GM19452 (cell line): Measurements from ENCODE around the gene RASGRP4.

ENCODE experiments used
- ATAC-seq: cut with Tn5 transposase; IDR thresholded peaks from one replicate; pipeline ENCODE4 v1.9.1; 2021; ENCODE audit not compliant: unreplicated experiment

The RASGRP4 gene

DNA sequence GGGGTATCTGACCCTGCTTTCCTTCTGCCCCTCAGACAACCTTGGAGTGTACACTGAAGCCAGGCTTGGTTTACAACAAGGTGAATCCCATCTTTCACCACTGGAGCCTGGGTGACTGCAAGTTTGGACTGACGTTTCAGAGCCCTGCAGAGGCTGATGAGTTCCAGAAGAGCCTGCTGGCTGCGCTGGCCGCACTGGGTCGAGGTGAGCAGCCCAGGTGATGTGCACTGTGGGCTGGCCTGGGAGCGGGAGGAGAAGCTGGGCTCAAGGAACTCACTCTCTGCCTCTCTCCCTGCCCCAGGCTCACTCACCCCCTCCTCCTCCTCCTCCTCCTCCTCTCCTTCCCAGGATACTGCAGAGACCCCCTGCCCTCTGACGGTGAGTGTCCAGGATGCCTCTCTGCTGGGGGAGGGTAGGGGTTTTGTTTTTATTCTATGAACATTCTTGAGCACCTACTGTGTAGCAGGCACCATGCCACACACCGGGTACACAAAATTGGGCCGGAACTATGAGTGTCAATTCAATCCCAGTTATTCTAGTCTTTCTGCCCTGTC, 34.0 kb downstream of the RASGRP4 start:
- ATAC-seq: no peak

DNA sequence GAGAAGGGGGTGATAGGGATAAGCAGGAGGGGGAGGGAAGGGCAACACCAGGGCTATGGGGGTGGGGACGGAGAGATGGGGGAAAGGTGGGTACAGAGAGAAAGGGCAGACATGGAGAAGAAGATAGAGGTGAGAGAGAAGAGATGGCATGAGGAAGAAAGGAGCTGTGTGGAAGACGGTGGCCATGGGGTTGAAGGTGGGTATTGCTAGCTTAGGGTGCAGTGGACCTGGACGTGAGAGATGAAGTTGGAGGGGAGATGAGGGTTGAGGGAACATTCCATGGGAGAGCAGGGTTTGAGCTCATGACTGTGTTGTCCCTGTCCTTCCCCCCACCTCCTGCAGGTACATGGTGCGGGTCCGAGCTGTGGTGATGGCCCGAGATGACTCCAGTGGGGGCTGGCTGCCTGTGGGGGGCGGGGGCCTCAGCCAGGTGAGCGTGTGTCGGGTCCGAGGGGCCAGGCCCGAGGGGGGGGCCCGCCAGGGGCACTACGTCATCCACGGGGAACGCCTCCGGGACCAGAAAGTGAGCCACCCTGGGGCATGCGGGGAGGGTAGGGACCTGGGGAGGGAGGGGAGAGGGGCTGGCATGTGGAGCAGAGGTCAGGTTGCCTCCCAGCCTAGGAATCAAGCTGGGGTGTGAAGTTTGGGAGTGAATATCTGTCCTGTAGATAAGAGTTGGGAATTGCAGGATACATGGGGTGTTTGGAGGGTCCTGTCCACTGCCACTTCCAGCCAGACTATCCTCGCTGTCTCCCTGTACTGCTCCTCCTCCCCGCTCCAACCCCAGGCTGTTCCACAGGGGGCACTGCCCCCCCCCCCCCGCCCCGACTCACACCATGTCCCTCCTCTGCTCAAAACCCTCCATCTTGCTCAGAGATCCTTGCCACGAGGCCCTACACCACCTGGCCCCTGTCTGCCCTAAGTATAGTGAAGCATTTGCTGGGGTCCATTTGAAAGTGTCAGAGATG, 35.8 kb downstream of the RASGRP4 start:
- no peak for ATAC-seq

DNA sequence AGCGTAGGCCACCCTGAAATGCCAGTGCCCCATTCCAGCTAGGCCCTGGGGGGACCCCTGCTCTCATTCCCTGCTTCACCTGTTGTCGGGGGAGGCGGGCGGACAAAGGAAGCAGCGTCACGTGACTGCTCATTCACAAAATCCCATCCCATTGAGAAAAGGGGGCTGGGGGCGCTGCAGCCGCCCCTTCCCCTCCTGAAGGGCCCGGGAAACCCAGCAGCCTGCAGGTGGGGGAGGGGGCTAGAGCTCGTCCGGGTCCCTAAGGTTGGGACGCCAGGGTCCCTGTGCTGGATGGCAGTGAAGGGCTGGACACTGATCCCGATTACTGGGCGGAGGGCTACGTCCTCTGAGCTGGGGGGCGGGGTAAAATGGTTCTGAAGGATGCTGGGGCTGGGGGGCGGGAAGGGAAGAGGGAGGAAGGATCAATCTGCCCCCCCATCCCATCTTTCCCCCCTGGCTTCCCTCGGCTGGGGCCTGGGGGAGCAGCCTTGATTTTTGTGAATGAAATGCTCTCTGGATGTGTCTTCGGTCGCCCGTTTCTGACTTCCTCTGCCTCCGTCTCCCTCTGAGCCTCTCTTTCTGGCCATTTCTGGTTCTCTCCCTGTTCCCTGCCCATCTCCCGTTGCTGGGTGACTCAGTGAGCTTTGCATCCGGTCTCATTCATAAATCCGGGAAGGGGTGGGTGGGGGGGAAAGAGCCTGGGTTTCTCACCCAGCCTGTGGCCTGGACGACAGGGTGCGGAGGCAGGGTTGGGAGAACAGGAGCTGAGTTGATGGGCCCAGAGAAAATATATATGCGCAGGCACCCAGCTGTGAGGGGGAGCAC, 36.7 kb downstream of the RASGRP4 start:
- no peak for ATAC-seq

DNA sequence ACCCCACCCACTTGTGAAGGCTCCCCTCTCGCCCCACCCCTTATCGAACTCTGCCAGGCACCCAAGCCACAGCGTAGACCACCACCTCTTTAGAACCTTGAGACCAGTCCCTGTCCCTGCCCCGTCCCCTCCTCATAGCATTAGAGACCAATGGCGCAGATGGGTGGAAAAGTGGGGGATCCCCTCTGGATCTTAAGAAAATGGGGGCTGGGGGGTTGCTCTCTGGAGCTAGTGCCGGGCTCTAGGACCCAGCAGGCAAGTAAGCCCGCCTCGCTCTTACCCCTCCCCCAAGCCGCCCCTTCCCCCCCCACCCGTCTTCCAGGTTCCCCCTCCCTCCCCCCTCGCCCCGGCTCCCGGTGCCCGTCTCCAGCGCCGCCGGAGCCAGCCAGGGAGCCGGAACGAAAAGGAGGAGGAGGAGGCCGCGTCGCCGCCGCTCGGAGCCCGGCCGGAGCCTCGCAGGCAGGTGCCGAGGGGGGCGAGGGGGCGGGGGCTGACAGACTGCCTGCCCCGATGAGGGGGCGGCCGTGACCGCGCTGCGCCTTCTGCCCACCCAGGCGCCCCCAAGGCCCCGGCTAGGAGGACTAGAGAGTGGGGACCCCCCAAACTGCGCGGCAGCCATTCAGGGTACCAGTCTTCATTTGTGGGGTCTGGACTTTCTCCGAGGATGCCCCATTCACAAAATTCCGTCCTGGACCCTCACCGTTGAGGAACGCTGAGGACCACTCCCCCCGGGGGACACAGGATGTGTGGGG, 37.5 kb downstream of the RASGRP4 start, which contains the start of gene SPRED3:
Gene SPRED3, plus strand, starts transcription at position 349 of the 752 bp plus-strand sequence. CDS start 1,606 bp downstream, outside the sequence.
- no peak for ATAC-seq

DNA sequence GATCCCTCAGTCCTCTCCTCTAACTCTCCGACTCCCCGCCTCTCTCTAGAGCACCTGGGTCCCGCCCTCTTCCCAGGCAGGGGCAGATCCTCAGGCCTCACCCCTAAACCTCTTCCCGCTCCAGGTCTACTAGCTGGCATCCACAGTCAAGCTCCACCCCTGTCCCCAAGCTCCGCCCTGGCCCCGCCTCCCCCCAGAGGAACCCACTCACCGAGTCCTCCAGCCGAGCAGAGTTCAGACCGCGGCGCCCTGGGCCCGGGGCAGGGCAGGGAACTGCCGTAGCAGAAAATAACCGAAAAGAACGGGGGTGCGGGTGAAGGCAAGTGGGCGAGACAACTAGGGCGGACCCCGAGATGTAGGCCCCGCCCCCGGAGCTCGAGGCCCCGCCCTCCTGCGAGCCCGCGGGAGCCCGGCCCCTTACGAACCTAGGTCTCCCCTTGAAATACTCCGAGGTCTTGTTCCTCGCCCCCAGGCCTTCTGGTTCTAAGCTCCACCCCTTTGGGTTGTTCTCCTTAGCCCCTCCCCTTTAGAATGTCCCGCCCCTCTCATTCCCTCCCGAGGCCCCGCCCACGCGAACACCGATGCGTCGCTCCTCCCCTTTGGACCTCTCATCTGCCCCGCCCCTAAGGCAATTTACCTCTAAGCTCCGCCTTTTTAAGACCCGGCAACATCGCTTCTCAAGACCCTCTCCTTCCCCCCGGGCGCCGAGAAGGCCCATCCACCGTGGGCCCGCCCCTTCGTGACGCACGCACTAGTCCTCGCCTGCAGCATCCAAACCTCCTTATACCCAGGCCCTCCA, 38.3 kb downstream of the RASGRP4 start, which contains the start of gene GGN:
Gene GGN, minus strand, starts transcription at position 485 of the 799 bp plus-strand sequence. CDS start 773 bp downstream, outside the sequence.
- no peak for ATAC-seq

DNA sequence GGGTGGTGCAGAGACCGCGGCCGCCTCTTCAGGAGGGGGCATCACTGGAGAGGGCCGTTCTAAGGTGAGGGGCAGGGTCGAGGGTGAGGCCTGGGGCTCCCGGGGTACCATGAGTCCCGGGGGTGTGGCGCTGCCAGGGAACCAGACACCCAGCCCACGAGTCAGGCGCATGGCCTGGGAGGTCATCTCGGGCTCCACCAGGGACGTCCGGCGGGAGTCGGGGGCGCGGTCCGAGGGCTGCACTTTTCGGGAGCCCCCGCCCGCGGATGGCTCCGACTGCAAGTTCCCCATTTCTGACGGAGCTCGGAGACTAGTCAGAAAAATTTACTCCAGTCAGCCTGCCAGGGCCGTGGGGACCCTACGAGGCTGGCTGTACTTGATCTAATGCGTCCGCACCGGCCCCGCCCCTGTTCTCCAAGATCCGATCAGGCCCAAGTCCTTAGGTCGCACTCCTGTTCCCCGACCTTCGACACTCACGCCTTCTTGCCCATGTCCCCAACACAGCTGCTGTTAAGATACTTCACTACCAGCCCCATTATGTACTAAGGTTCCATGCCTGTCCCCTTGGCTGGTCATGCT, 39.0 kb downstream of the RASGRP4 start:
- no peak for ATAC-seq

DNA sequence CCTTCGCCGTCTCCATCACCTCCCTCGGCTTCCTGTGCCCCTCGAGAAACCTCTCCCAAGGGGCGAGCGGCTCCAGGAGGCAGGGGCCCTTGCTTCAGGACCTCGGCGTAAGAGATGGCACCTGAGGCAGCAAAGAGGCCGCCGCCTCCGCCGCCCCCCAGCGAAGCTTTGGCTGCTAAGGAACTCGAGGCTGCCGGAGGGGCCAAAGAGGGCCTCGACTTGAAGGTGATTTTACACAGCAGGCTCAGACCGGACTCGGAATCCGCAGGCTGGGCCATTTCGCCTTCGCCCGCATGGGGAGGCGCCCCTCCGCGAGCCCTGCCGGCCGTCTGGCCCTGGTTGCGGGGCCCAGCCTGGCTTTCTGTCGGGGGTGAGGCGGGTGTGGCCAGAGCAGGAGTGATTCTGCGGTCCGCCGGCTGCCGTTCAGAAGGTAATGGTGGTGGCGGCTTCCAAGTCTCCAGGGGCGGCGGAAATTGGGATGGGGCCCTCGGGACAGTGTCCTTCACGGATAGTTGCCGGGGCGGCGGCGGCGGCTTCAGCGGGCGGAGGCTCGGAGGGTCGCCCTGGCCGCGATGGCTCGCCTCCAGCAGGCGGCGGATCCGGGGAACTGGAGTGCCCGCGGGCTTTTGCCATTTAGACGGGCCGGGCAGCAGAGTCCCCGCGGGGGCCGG, 39.6 kb downstream of the RASGRP4 start:
- ATAC-seq: no peak

DNA sequence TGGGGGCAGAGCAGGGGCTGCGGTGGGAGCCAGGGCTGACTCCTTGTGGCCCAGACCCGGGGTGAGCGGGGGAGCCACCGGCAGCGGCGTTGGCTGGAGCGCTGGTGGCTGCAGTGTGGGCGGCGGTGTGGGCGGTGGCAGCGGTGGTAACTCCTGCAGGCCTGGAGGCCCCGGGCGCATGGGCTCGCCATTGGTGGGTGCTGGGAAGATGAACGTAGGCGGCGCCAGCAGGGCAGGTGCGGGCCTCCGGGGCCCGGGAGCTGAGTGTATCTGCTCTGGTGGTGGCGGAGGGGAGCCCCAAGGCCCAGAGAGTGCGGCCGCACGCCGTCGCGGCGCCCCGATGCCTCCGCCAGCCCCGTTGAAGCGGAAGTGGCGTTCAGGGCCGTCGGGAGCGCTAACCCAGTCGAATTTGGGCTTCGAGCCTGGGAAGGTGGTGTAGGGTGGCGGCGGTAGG, 40.2 kb downstream of the RASGRP4 start:
- no peak for ATAC-seq

DNA sequence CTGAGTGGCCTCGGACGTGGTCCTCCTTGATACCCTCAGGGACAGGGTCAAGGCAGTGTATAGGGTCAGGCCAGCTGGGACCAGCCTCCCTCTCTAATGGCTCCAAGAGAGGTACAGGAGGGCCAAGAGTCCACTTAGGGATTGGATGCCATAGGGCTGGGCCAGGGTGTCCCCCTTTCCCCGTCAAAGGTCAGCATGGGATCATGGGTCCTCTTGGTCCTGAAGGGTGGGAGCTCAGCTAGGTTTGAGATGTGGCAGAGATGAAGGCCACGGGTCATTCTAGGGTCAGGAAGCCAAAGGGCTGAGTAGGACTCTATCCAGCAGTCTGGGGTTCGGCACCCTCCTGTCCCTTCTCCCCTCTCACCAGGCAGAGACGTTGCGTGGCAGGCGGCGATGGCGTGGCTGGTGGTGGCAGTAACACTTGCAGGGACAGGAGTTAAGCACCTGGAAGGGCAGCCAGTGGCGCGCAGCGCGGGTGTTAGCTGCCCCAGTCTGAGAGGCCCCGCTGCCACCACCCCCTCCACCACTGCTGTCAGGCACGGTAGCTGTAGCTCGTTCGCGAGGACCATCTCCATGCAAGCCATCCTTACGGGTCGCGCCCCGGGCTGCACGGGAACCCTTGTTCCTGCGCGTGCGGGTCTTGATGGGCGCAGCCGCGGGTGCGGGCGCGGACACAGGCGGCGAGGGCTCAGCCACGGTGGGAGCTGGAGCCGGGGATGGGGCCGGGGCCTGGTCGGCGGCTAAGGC, 40.8 kb downstream of the RASGRP4 start:
- ATAC-seq: no peak

DNA sequence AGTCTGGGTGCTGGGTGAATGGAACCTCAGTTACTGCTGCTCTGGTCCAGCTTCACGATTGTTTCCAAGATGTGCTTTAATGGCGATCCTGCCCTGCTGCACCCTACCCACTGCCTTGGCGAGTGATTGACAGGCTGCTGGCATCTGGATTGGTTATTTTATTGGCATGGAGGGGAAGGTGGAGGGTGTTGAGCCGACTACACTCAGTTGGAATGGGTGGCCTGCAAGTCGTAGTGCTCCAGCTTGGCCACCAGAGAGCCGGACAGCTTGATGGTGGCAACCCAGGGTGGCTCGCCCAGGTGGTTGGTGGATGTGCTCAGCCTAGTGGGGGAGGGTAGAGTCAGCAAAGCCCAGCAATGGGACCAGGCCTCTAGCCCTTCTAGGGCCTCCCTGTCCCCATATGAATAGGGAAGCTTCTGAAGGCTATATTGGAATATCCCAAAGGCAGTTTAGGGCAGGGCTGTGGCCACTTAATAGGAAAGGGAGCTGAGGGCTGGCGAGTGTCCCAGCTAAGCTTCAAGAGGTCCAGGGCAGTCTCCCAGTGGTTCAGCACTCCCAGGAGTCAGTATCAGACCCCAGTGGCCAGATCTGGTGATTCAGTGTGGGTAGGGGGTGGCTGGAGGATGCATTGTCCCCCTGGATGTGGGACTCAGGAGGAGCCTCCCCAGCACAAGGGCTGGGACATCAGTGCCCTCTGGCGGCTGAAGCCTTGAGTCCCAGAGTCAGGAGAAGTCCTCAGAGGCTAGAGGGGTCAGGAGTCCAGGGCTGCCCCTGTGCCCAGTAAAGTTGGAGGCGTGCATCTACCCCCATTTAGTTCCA, 41.6 kb downstream of the RASGRP4 start:
- no peak for ATAC-seq

DNA sequence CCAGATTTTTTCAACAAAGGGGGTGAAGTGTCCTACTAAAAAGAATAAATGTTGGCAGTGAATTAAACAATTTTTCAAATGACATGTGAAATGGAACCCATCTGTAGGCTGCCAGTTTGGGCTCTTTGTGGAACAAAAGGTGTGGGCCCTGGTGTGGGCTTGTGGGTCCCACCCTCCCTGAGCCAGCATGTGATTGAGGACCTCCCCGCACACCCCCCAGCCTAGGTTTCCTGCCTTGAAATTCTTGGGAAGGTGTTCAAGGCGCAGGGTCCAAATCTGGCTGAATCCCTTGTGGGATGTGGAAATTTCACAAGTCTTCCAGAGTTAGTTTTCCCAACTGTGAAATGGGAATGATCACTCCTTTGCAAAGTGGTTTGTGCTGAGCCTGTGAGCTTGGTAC, 42.3 kb downstream of the RASGRP4 start:
- ATAC-seq: no peak

DNA sequence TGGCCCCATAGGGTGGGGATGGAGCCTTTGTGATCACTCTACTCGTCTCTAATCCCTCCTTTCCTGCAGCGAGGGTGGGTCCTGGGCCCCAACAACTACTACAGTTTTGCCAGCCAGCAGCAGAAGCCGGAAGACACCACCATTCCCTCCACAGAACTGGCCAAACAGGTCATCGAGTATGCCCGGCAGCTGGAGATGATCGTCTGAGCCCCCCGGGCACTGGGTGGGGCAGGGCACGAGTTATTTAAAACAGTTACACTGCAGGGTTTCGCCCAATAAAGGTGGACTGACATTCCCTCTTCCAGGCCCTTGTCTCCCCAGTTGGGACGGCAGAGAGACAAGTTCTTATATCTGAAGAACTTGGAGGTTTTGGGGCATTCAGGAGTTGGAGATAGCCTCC, 42.8 kb downstream of the RASGRP4 start:
- ATAC-seq: no peak

DNA sequence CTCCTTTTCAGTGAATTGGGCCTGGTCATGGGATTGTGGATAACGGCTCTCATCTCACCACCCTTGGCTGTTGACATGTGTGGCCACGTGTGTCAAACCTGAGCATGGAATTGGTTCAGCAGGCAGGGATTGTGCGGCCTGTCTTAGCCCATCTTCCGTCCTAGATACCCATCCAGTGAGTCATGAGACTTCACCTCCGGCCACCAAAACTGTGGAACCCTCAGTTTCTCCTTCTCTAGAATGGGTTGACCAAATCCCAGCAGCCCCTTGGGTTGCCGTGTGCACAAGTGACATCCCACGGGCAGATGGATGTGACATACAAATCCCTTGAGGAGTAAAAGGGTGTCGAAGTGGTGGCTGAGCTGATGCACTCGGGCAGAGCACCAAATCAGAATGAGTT, 44.9 kb downstream of the RASGRP4 start:
- ATAC-seq: no peak

DNA sequence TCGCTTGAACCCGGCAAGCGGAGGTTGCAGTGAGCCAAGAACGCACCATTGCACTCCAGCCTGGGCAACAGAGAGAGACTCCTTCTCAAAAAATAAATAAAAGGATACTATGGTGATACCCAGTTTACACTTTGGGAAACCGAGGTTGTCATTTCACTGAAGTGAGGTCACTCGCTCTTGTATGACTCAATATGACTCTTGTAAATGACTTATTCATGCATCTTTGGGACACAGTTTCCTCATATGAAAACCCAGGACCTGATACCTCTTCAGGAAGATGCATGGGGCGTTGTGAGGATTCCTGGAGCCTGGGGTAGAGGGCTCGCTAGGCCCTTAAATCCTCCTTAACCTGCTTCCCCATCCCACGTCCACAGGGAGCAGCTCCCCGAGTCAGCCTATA, 47.2 kb downstream of the RASGRP4 start:
- no peak for ATAC-seq

DNA sequence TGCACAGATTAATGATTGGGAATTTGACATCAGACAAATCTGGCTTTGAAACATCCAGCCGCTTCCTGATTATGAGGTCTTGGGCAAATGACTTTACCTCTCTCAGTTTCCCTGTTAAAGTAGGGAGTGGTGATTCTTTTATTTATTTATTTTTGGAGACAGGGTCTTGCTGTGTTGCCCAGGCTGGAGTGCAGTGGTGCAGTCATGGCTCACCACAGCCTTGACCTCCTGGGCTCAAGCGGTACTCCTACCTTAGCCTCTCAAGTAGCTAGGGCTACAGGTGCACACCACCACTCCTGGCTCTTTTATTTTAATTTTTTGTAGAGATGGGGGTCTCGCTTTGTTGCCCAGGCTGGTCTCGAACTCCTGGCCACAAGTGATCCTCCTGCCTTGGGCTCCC, 49.0 kb downstream of the RASGRP4 start:
- ATAC-seq: no peak

DNA sequence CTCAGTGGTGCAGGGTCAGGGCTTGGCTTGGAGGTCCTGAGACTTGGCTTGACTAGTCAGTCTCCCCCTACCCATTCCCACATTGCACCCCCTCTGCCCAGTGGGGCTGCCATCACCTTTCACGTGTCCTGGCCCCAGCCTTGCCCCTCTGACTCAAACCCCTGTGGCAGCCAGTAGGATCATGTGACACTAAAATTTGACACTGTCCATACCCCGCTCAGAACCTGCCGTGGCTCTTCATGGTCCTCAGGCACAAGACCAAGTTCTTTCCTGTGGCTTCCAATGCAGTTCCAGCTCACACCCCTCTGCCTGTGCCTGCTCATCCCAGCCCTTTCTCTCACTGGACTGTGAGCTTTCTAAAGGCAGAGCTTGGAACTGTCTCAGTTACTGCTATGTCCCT, 49.4 kb downstream of the RASGRP4 start:
- no peak for ATAC-seq

DNA sequence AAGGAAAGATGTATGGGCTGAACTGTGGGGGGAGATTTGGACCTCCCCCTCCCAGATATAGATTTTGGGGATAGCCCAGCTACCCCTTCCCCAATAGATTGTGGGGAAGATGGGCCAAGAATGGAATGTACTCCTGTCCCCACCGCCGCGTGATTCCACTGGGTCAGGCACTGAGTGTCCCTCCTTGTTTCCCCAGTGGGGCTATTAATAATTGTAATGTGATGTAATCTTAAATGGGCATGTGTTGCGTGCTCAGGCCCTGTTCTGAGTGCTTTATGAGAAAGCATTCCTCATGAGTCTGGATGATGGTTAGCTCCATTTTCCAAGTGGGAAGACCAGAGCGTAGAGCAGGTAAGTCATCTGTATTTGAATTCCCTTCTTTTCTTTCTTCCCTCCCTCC, 50.3 kb downstream of the RASGRP4 start:
- ATAC-seq: no peak
